K562 (cell line): ENCODE measurements around the gene TXK. TPM values are rescaled to one million over a fixed set of nuclear protein-coding genes. Genes with fewer than 3 reads are reported as not detected.

Experiments
- ATAC-seq: fragments of 200-7000 bp; cut with Tn5 transposase; 3 replicates; pipeline ENCODE4 v1.9.1; 2020; ENCODE audit warnings: moderate library complexity
- BruUV-seq: library from RNA; stranded (reverse); fragments of 400-500 nt; replicated peaks from 2 replicates; lab custom pipeline; 2021; lab: Mats Ljungman, UMichigan
- CTCF ChIA-PET: fragments of 300-600 bp; formaldehyde crosslinking; extraction: SDS; loops from one replicate; lab custom pipeline; 2021; ENCODE audit warnings: low intra/inter-chr PET ratio; lab: Yijun Ruan, JAX
- POLR2A ChIA-PET: fragments of 300-600, 350-650 bp; sonication (Branson Sonifier 250); formaldehyde crosslinking; extraction: SDS; loops from one replicate; lab custom pipeline; 2021; ENCODE audit warnings: antibody characterized with exemption, inconsistent platforms; lab: Yijun Ruan, JAX
- DNase-seq, 4 experiments: peaks; one replicate each; pipeline versions ENCODE4 v3.0.0 to v3.0.0-alpha.2; 2011 to 2018; ENCODE audit warnings: low spot score in 3 of 4, mixed read lengths in 3 of 4; ENCODE audit errors: extremely low read depth in 1 of 4
- FAIRE-seq: peaks from 2 replicates; lab custom pipeline; 2011; peaks lifted over from hg19 to GRCh38; lab: Jason Lieb, UNC
- H2AFZ ChIP-seq: 2 replicates; pipeline ENCODE4 v1.6.0; 2011; ENCODE audit warnings: low read depth, low read length, control low read depth, inconsistent platforms
- H3K27ac ChIP-seq: fragments of 200-600 bp; 3 replicates; pipeline ENCODE4 v1.8.0; 2011; ENCODE audit warnings: low read depth, mild to moderate bottlenecking, control low read depth, inconsistent platforms, low read length, moderate library complexity, mixed read lengths; ENCODE audit errors: extremely low read depth
- H3K27me3 ChIP-seq, 2 experiments: fragments of 300-600 bp in 1 of 2; 2 replicates in 1 of 2; 3 replicates in 1 of 2; pipeline versions ENCODE4 v1.6.0 to v1.8.0; 2011; ENCODE audit warnings: inconsistent platforms in 2 of 2, low read length in 2 of 2, mild to moderate bottlenecking in 1 of 2, mixed read lengths in 1 of 2, moderate library complexity in 1 of 2; ENCODE audit not compliant: control insufficient read depth in 2 of 2, insufficient read depth in 2 of 2
- H3K36me3 ChIP-seq: fragments of 300-600 bp; 3 replicates; pipeline ENCODE4 v1.8.0; 2011; ENCODE audit warnings: mild to moderate bottlenecking, low read length, inconsistent platforms; ENCODE audit not compliant: control insufficient read depth, insufficient read depth
- H3K4me1 ChIP-seq, 2 experiments: fragments of 200-600 bp in 1 of 2; replicated peaks in 1 of 2; 2 replicates in 1 of 2; 3 replicates in 1 of 2; pipeline versions ENCODE4 v1.5.1 to v1.8.0; 2011; ENCODE audit warnings: inconsistent platforms in 2 of 2, low read length in 2 of 2, mild to moderate bottlenecking in 1 of 2, mixed read lengths in 1 of 2, moderate library complexity in 1 of 2; ENCODE audit not compliant: control insufficient read depth in 2 of 2, insufficient read depth in 2 of 2
- H3K4me2 ChIP-seq: 2 replicates; pipeline ENCODE4 v1.6.1; 2011; ENCODE audit warnings: low read length, control low read depth, inconsistent platforms, mixed read lengths; ENCODE audit not compliant: insufficient read depth
- H3K4me3 ChIP-seq: fragments of 200-600 bp; sonication (generic), shearing (Covaris generic); 2 replicates; pipeline ENCODE4 v1.5.1; 2016; ENCODE audit warnings: control low read depth, inconsistent platforms
- H3K79me2 ChIP-seq: fragments of 200-600 bp; 3 replicates; pipeline ENCODE4 v1.8.0; 2011; ENCODE audit warnings: low read length, inconsistent platforms; ENCODE audit not compliant: control insufficient read depth, insufficient read depth
- H3K9ac ChIP-seq, 2 experiments: 2 replicates each; pipeline versions ENCODE4 v1.6.0 to v1.6.1; 2011; ENCODE audit warnings: low read depth in 2 of 2, low read length in 2 of 2, control low read depth in 1 of 2, inconsistent platforms in 1 of 2, mild to moderate bottlenecking in 1 of 2, mixed read lengths in 1 of 2; ENCODE audit not compliant: insufficient read depth in 1 of 2
- H3K9me1 ChIP-seq: one replicate; pipeline ENCODE4 v1.6.0; 2011; ENCODE audit warnings: inconsistent platforms, mild to moderate bottlenecking, low read length, moderate library complexity; ENCODE audit not compliant: control insufficient read depth, insufficient read depth
- H3K9me3 ChIP-seq: replicated peaks from 2 replicates; pipeline ENCODE4 v1.5.1; 2011; ENCODE audit warnings: low read depth, low read length, inconsistent platforms; ENCODE audit not compliant: control insufficient read depth, insufficient read depth
- H4K20me1 ChIP-seq: replicated peaks from 2 replicates; pipeline ENCODE4 v1.6.1; 2011; ENCODE audit warnings: low read length, inconsistent platforms, mixed read lengths; ENCODE audit not compliant: control insufficient read depth, insufficient read depth
- BACH1 ChIP-seq: fragments of 200-800 bp; sonication (Bioruptor generic); IDR thresholded peaks from 2 replicates; pipeline ENCODE4 v1.6.1; 2016; ENCODE audit warnings: missing genetic modification characterization, missing compliant biosample characterization
- BRCA1 ChIP-seq, 2 experiments: fragments of 450-650 bp in 1 of 2; sonication (generic) in 1 of 2; formaldehyde crosslinking in 1 of 2; IDR thresholded peaks; 2 replicates each; pipeline versions ENCODE4 v1.5.0 to v1.6.1; 2017 to 2020; ENCODE audit warnings: mild to moderate bottlenecking in 1 of 2, missing genetic modification reagents in 1 of 2
- CCNT2 ChIP-seq: IDR thresholded peaks from 2 replicates; pipeline ENCODE4 v1.6.1; 2011; ENCODE audit warnings: borderline replicate concordance, low read depth, mild to moderate bottlenecking, moderate library complexity, mixed read lengths, low read length; ENCODE audit not compliant: insufficient read length; ENCODE audit errors: extremely low read depth
- E2F8 ChIP-seq: fragments of 450-650 bp; IDR thresholded peaks from 2 replicates; pipeline ENCODE4 v1.7.1; 2018; ENCODE audit warnings: mild to moderate bottlenecking, low read depth; ENCODE audit not compliant: partially characterized antibody
- HMGN3 ChIP-seq: IDR thresholded peaks from 2 replicates; pipeline ENCODE4 v1.6.1; 2011; ENCODE audit warnings: borderline replicate concordance, low read depth, mild to moderate bottlenecking, mixed read lengths, low read length; ENCODE audit not compliant: insufficient read length; ENCODE audit errors: extremely low read depth
- MITF ChIP-seq: IDR thresholded peaks from 2 replicates; pipeline ENCODE4 v1.6.1; 2014; ENCODE audit warnings: antibody characterized with exemption
- NR1H2 ChIP-seq: sonication (generic); formaldehyde crosslinking; IDR thresholded peaks from 2 replicates; pipeline ENCODE4 v1.4.0; 2020; ENCODE audit warnings: mild to moderate bottlenecking, missing genetic modification reagents
- PBX2 ChIP-seq, 2 experiments: IDR thresholded peaks in 1 of 2; conservative IDR thresholded peaks in 1 of 2; 2 replicates each; pipeline ENCODE4 v1.6.1; 2016; ENCODE audit warnings: low read depth in 2 of 2, mild to moderate bottlenecking in 1 of 2, missing compliant biosample characterization in 1 of 2, missing genetic modification characterization in 1 of 2, moderate library complexity in 1 of 2
- SREBF1 ChIP-seq: fragments of 150-350 bp; IDR thresholded peaks from 2 replicates; pipeline ENCODE4 v1.6.1; 2014; ENCODE audit warnings: antibody characterized with exemption, low read depth, low read length, borderline replicate concordance
- SREBF2 ChIP-seq: sonication (generic); formaldehyde crosslinking; IDR thresholded peaks from 2 replicates; pipeline ENCODE4 v1.4.0; 2020; ENCODE audit warnings: mild to moderate bottlenecking, missing genetic modification reagents
- XRCC5 ChIP-seq: fragments of 200-400 bp; formaldehyde crosslinking; IDR thresholded peaks from 2 replicates; pipeline ENCODE4 v1.6.1; 2017; ENCODE audit warnings: low read depth, mild to moderate bottlenecking, low read length
- ZNF124 ChIP-seq: sonication (generic); formaldehyde crosslinking; IDR thresholded peaks from 2 replicates; pipeline ENCODE4 v1.8.1; 2022; ENCODE audit warnings: missing genetic modification reagents
- ZNF436 ChIP-seq: fragments of 250-450, 450-650 bp; sonication (Bioruptor Pico); formaldehyde crosslinking; IDR thresholded peaks from 2 replicates; pipeline ENCODE4 v1.7.0; 2020; ENCODE audit warnings: mild to moderate bottlenecking
- ZNF584 ChIP-seq: fragments of 200-800 bp; sonication (Bioruptor generic); IDR thresholded peaks from 2 replicates; pipeline ENCODE4 v1.6.1; 2016; ENCODE audit warnings: low read depth, mild to moderate bottlenecking, missing genetic modification characterization, missing compliant biosample characterization
- WGBS: fragments of 100-300 bp; shearing (Covaris generic); methylation state at CpG from one replicate; pipeline ENCODE4 v1.1.6; 2016; ENCODE audit warnings: low coverage, mixed read lengths; ENCODE audit not compliant: insufficient coverage; ENCODE audit errors: missing lambda C conversion rate; 5-methylcytosine and 5-hydroxymethylcytosine counted together
- in situ Hi-C: fragments of 300-500 bp; cut with MboI; formaldehyde crosslinking; loops from 4 replicates; pipeline ENCODE4 v1.15.0; 2018; ENCODE audit warnings: inconsistent platforms, mixed read lengths
- intact Hi-C: fragments of 100-400 bp; cut with micrococcal nuclease; formaldehyde crosslinking; loops from 2 replicates; pipeline ENCODE4 v1.14.2; 2022
- polyA plus RNA-seq, 8 experiments: library from polyadenylated mRNA; depleted of rRNA in 4 of 8; stranded (reverse) in 5 of 8; unstranded in 3 of 8; fragments of >200 nt; fragmentation: Nextera tagmentation in 2 of 8; fragmentation: Illumina TruSeq in 1 of 8; extraction: Ambion mirVana in 2 of 8; extraction: Trizol in 1 of 8; gene quantifications; 2 replicates each; pipeline versions ENCODE4 v1.2.1 to v1.2.3, GENCODE V29; 2011 to 2014; ENCODE audit warnings: inconsistent platforms in 1 of 8, missing spikeins in 1 of 8
- total RNA-seq, 7 experiments: library from RNA; depleted of rRNA in 6 of 7; stranded (reverse); fragments of >200 nt in 6 of 7; fragmentation: Illumina TruSeq in 2 of 7; extraction: Trizol in 2 of 7; gene quantifications; 2 replicates each; pipeline versions ENCODE4 v1.2.1 to v1.2.3, GENCODE V29; 2011 to 2021; ENCODE audit warnings: low replicate concordance in 1 of 7

The TXK gene
- total and polyA plus RNA-seq, 9 of the 15 experiments (the other 6 are each of a cell fraction or from before 2014, with no cell fraction given): 0.24 to 1.1 (median 0.45) TPM; not detected in 1

GRCh38 chr4:48022192-48022799 is 111.8 kb downstream of the TXK start:
- Histone ChIP-seq H3K27me3 (peaks cover 10 to 16% of the 10 kb centered on the region in 2 experiments; a peak in 4 of 5 replicates), H3K9me1 (no peaks in the 10 kb centered on the region), H3K36me3 (no peaks in the 10 kb centered on the region), H3K9me3 (no peaks in the 10 kb centered on the region), H3K9ac (no peak overlapping the region), H2AFZ (no peak overlapping the region), H3K4me1 (peaks cover 0 to 2% of the 10 kb centered on the region in 2 experiments; a peak in 2 of 5 replicates), H3K27ac (no peak overlapping the region), H4K20me1 (no peaks in the 10 kb centered on the region), H3K4me3 (no peak overlapping the region), H3K79me2 (no peaks in the 10 kb centered on the region), H3K4me2 (no peak overlapping the region)
- CTCF ChIA-PET: no interaction called here
- in situ Hi-C loops (no loop called here), intact Hi-C loops (no loop called here)
- FAIRE-seq (no peak), DNase-seq (no peak), ATAC-seq (no peak)
- WGBS: 0% methylated on average over 3 of the region's 3 CpGs
- TF ChIP-seq ZNF584 (CRISPR knock-in tag) (no peak), PBX2 (CRISPR knock-in tag; IDR thresholded peaks at IDR 0.05; ENCODE audit: low read depth) (no peak), PBX2 (tag; conservative IDR thresholded peaks at IDR 0.05; ENCODE audit: low read depth) (no peak), CCNT2 (no peak), ZNF124 (CRISPR knock-in tag) (no peak), SREBF2 (no peak), XRCC5 (no peak), SREBF1 (no peak), BACH1 (tag) (no peak), E2F8 (no peak), HMGN3 (no peak), MITF (no peak), BRCA1 (IDR thresholded peaks at IDR 0.05) (no peak), BRCA1 (CRISPR knock-in tag; IDR thresholded peaks at IDR 0.05) (no peak), NR1H2 (CRISPR knock-in tag) (no peak), ZNF436 (no peak)
- BruUV-seq: no TSS peak
- POLR2A ChIA-PET: no interaction called here
